SK-N-SH (cell line): ENCODE data around the gene NRARP.

Experiments used
- TAF1 ChIP-seq: IDR thresholded peaks from 2 replicates; pipeline ENCODE4 v1.6.1; 2012; ENCODE audit warnings: low read depth, mild to moderate bottlenecking, low read length, moderate library complexity, borderline replicate concordance
- TF ChIP-seq, protein P1 (sequence below): fragments of 200-600 bp; sonication (generic); IDR thresholded peaks from 2 replicates; pipeline ENCODE4 v1.6.1; 2017; ENCODE audit warnings: antibody characterized with exemption, mild to moderate bottlenecking, moderate library complexity

DNA sequence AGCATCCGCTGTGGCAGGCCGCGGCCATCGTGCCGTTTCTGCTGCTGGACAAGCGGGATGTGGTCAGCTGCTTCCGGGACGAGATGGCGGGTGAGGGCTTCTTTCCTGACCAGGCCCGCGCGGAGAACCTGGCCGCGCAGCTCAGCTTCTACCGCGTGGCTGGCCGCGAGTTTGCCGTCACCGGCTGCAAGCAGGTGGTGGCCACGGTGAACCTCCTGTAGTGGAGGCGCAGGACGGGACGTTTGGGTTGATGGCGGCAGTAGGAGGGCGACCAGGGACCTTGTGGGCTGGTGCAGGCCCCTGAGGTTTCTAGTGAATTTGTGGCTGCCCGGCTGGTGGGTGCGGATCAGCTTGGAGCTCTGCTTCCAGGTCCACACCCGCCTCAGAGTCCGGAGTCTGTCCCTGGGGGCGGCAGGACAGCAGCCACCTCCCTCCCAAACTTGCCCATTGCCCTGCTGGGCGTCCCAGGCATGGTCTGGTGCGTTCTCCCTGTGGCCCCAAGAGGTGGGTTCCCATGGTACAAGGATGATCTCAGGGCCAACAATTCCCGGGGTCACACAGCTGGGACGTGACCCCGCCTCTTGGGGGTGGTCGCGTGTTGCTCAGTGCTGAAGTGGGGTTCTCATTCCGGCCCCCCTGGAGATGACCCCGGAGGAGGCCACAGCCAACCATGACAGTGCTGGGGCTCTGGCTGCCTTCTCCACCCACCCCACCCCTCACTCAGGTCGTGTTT is 22.2 kb downstream of the NRARP start:
- no peak for TF ChIP-seq TAF1
- TF ChIP-seq, protein P1, sequence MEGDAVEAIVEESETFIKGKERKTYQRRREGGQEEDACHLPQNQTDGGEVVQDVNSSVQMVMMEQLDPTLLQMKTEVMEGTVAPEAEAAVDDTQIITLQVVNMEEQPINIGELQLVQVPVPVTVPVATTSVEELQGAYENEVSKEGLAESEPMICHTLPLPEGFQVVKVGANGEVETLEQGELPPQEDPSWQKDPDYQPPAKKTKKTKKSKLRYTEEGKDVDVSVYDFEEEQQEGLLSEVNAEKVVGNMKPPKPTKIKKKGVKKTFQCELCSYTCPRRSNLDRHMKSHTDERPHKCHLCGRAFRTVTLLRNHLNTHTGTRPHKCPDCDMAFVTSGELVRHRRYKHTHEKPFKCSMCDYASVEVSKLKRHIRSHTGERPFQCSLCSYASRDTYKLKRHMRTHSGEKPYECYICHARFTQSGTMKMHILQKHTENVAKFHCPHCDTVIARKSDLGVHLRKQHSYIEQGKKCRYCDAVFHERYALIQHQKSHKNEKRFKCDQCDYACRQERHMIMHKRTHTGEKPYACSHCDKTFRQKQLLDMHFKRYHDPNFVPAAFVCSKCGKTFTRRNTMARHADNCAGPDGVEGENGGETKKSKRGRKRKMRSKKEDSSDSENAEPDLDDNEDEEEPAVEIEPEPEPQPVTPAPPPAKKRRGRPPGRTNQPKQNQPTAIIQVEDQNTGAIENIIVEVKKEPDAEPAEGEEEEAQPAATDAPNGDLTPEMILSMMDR = no peak
